MM.1S (cell line): ENCODE results near the gene CLEC16A.

Experiments
- EZH2 ChIP-seq: fragments of 300-600 bp; sonication (generic); optimal IDR thresholded peaks from 2 replicates; pipeline ENCODE3; 2017; ENCODE audit warnings: low read depth, mild to moderate bottlenecking, antibody characterized with exemption, low read length, mixed read lengths
- TF ChIP-seq, protein P1 (sequence below): fragments of 300-600 bp; sonication (generic); IDR thresholded peaks from 2 replicates; pipeline ENCODE4 v1.5.1; 2016; ENCODE audit warnings: antibody characterized with exemption, low read length, mixed read lengths

DNA sequence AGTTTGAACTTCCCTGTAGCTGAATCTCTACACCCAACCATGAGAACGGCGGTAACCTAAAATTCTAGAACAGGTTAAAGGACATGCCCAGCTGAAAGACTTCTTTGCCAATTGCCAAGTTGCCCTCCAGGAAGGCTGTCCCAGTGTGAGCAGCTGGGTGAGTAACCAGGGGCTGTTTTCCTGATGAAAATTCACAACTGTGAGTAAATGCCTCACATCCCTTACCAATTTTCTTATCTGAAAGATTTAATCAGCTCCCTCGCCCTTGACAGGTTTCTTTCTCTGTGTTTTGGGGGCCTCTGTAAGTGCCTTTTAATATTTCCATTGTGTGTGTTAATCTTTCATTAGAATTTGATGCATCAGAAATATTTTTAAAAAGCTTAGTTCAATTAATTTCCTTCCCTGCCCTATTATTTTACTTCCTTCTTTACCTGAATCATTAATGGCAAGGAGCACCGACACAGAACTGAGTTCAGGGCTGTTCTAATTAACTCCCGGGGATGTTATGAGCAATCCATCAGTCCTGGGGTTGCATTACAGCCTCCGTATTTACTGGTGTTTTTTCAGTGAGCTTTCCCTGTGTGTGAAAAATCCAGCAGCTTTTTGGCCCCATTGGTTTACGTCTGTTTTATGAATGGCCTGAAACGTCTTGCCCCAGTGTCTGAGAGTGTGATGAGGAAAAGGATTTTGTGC, 152.9 kb downstream of the CLEC16A start:
- TF ChIP-seq, protein P1, sequence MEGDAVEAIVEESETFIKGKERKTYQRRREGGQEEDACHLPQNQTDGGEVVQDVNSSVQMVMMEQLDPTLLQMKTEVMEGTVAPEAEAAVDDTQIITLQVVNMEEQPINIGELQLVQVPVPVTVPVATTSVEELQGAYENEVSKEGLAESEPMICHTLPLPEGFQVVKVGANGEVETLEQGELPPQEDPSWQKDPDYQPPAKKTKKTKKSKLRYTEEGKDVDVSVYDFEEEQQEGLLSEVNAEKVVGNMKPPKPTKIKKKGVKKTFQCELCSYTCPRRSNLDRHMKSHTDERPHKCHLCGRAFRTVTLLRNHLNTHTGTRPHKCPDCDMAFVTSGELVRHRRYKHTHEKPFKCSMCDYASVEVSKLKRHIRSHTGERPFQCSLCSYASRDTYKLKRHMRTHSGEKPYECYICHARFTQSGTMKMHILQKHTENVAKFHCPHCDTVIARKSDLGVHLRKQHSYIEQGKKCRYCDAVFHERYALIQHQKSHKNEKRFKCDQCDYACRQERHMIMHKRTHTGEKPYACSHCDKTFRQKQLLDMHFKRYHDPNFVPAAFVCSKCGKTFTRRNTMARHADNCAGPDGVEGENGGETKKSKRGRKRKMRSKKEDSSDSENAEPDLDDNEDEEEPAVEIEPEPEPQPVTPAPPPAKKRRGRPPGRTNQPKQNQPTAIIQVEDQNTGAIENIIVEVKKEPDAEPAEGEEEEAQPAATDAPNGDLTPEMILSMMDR, result no peak
- no peak for TF ChIP-seq EZH2
